H4 (cell line): ENCODE data around the gene ZMYM4. TPM values are rescaled to one million over a fixed set of nuclear protein-coding genes. Genes with fewer than 3 reads are reported as not detected.

Experiments used
- DNase-seq: peaks from one replicate; pipeline ENCODE4 v3.0.0-alpha.2; 2015; ENCODE audit warnings: low spot score
- total RNA-seq: library from RNA; depleted of rRNA; stranded (reverse); fragments of >200 nt; shearing (Covaris generic); gene quantifications from 2 replicates; pipeline ENCODE4 v1.2.3, GENCODE V29; 2014

Gene ZMYM4
- total RNA-seq, 1 experiment from 2014 or later, result 14.4 TPM

- DNase-seq, result no peak
Measured at GRCh38 chr1:35278886-35279554, 10.5 kb downstream of the ZMYM4 start.

- no peak for DNase-seq
Measured at GRCh38 chr1:35279555-35279904, 11.0 kb downstream of the ZMYM4 start.

- DNase-seq, result no peak
Measured at GRCh38 chr1:35280006-35280405, 11.5 kb downstream of the ZMYM4 start.

- DNase-seq, result no peak
Measured at GRCh38 chr1:35281565-35281964, 13.1 kb downstream of the ZMYM4 start.

- DNase-seq, result no peak
Measured at GRCh38 chr1:35282172-35282571, 13.7 kb downstream of the ZMYM4 start.

GRCh38 chr1:35284852-35285251, 16.3 kb downstream of the ZMYM4 start:
- DNase-seq, result no peak

- no peak for DNase-seq
Measured at GRCh38 chr1:35285771-35286606, 17.5 kb downstream of the ZMYM4 start.

GRCh38 chr1:35287807-35288640, 19.5 kb downstream of the ZMYM4 start:
- DNase-seq, result no peak

- DNase-seq, result no peak
Measured at GRCh38 chr1:35288761-35289160, 20.3 kb downstream of the ZMYM4 start.

GRCh38 chr1:35290452-35290851, 21.9 kb downstream of the ZMYM4 start:
- no peak for DNase-seq

- DNase-seq, result no peak
Measured at GRCh38 chr1:35294809-35295208, 26.3 kb downstream of the ZMYM4 start.

GRCh38 chr1:35297886-35298285, 29.4 kb downstream of the ZMYM4 start:
- no peak for DNase-seq

- DNase-seq, result peak; percentile 3
Measured at GRCh38 chr1:35298464-35298863, 30.0 kb downstream of the ZMYM4 start.

- DNase-seq, result no peak
Measured at GRCh38 chr1:35300376-35300775, 31.9 kb downstream of the ZMYM4 start.

- no peak for DNase-seq
Measured at GRCh38 chr1:35301674-35302392, 33.3 kb downstream of the ZMYM4 start.

GRCh38 chr1:35305383-35305782, 36.9 kb downstream of the ZMYM4 start:
- no peak for DNase-seq

- DNase-seq, result no peak
Measured at GRCh38 chr1:35315649-35316048, 47.1 kb downstream of the ZMYM4 start.

- no peak for DNase-seq
Measured at GRCh38 chr1:35316264-35316663, 47.8 kb downstream of the ZMYM4 start.

- DNase-seq, result no peak
Measured at GRCh38 chr1:35319988-35320713, 51.6 kb downstream of the ZMYM4 start.

- no peak for DNase-seq
Measured at GRCh38 chr1:35320937-35321336, 52.4 kb downstream of the ZMYM4 start.

GRCh38 chr1:35324486-35324885, 56.0 kb downstream of the ZMYM4 start:
- no peak for DNase-seq
